HUDEP-2 (cell line): ENCODE results near the gene NKAPD1.
"Not testable (repeated sequence)": the region's sequence is repeated elsewhere in the genome, so short reads cannot be mapped to it uniquely, and the experiment has no call there.

ENCODE experiments used
- DNase-seq, 76 experiments: peaks; one replicate each; lab custom pipeline; 2025; ENCODE audit not compliant: unreplicated experiment in 76 of 76; lab: John Stamatoyannopoulos, UW

The NKAPD1 gene

GRCh38 chr11:112073941-112074811 lies at the start of gene NKAPD1, which contains the start of gene PIH1D2:
NKAPD1 (plus strand) TSS chr11:112074299; CDS start chr11:112075575, 1,276 bp downstream.
PIH1D2 (minus strand) TSS chr11:112074017; CDS start chr11:112073174, 843 bp downstream.
- DNase-seq = peak; percentile 7 to 89 (median 68)

GRCh38 chr11:112024773-112025678 lies 49.1 kb upstream of the NKAPD1 start, which contains the start of gene DLAT:
DLAT (plus strand) TSS chr11:112025408; CDS start chr11:112025473, 65 bp downstream.
- peak in 75 of 76 experiments; percentile 52 to 98 (median 82) for DNase-seq

- DNase-seq = peak in 7 of 76 experiments; percentile 17 to 55 (median 30)
These were observed 48.4 kb upstream of the NKAPD1 start for GRCh38 chr11:112025707-112026106.

- DNase-seq = not testable (repeated sequence)
These were observed 47.2 kb upstream of the NKAPD1 start for GRCh38 chr11:112026784-112027410.

GRCh38 chr11:112029460-112029859 lies 44.6 kb upstream of the NKAPD1 start:
- no peak for DNase-seq

GRCh38 chr11:112033902-112034301 lies 40.2 kb upstream of the NKAPD1 start:
- DNase-seq = no peak

GRCh38 chr11:112037527-112037926 lies 36.6 kb upstream of the NKAPD1 start:
- DNase-seq = peak in 2 of 76 experiments; percentile 7 to 12

- DNase-seq = peak in 3 of 76 experiments; percentile 8 to 16 (median 13)
These were observed 31.7 kb upstream of the NKAPD1 start for GRCh38 chr11:112042161-112042960.

GRCh38 chr11:112042961-112043304 lies 31.2 kb upstream of the NKAPD1 start:
- no peak for DNase-seq

- no peak for DNase-seq
These were observed 29.1 kb upstream of the NKAPD1 start for GRCh38 chr11:112044961-112045360.

GRCh38 chr11:112046647-112047046 lies 27.5 kb upstream of the NKAPD1 start:
- DNase-seq = not testable (repeated sequence)

- not testable (repeated sequence) for DNase-seq
These were observed 25.8 kb upstream of the NKAPD1 start for GRCh38 chr11:112048256-112048655.

- DNase-seq = no peak
These were observed 24.3 kb upstream of the NKAPD1 start for GRCh38 chr11:112049777-112050176.

- DNase-seq = no peak
These were observed 23.4 kb upstream of the NKAPD1 start for GRCh38 chr11:112050721-112051120.

GRCh38 chr11:112051768-112052167 lies 22.3 kb upstream of the NKAPD1 start:
- no peak for DNase-seq

GRCh38 chr11:112057170-112057569 lies 16.9 kb upstream of the NKAPD1 start:
- peak in 3 of 76 experiments; percentile 2 to 5 (median 4) for DNase-seq

- no peak for DNase-seq
These were observed 16.0 kb upstream of the NKAPD1 start for GRCh38 chr11:112058103-112058502.

GRCh38 chr11:112062923-112063322 lies 11.2 kb upstream of the NKAPD1 start:
- no peak for DNase-seq

GRCh38 chr11:112082729-112083128 lies 8.6 kb downstream of the NKAPD1 start:
- no peak for DNase-seq
